ENCODE data around the gene COMMD10. TPM values are rescaled to one million over a fixed set of nuclear protein-coding genes. Genes with fewer than 3 reads are reported as not detected.

Gene COMMD10
- total RNA-seq, 1 donor from 2014 or later: 28.9 TPM

GRCh38 chr5:116157902-116158301 is 73.1 kb downstream of the COMMD10 start:
- Histone ChIP-seq H3K4me3 (no peak overlapping the region), H3K27me3 (no peaks in the 10 kb centered on the region), H3K27ac (no peak overlapping the region), H3K4me1 (no peaks in the 10 kb centered on the region), H3K36me3 (no peaks in the 10 kb centered on the region), H3K9me3 (no peaks in the 10 kb centered on the region)
- DNase-seq (no peak), ATAC-seq (no peak)
- TF ChIP-seq, protein P1, sequence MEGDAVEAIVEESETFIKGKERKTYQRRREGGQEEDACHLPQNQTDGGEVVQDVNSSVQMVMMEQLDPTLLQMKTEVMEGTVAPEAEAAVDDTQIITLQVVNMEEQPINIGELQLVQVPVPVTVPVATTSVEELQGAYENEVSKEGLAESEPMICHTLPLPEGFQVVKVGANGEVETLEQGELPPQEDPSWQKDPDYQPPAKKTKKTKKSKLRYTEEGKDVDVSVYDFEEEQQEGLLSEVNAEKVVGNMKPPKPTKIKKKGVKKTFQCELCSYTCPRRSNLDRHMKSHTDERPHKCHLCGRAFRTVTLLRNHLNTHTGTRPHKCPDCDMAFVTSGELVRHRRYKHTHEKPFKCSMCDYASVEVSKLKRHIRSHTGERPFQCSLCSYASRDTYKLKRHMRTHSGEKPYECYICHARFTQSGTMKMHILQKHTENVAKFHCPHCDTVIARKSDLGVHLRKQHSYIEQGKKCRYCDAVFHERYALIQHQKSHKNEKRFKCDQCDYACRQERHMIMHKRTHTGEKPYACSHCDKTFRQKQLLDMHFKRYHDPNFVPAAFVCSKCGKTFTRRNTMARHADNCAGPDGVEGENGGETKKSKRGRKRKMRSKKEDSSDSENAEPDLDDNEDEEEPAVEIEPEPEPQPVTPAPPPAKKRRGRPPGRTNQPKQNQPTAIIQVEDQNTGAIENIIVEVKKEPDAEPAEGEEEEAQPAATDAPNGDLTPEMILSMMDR (IDR thresholded peaks at IDR 0.05): no peak
- intact Hi-C loops (cut with DNase I): no loop called here

DNA sequence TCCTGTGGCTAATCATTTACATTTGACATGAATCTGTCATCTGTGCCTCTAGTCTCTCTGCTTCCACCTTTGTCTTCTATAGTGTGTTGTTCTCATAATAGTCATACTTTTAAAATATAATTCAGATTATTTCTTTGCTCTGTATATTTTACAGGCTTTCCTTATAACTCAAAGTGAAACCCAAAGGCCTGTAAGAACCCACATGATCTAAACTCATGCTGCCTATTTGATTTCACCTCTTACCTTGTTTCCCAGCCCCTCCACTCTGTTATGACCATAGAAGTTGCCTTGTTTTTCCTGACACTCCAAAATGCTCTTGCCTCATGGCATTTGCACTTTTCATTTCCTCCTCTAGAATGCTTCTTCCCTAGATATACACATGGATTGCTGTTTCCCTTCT is 74.2 kb downstream of the COMMD10 start:
- Histone ChIP-seq H3K27ac (no peak overlapping the region), H3K4me3 (no peak overlapping the region), H3K4me1 (no peaks in the 10 kb centered on the region), H3K9me3 (no peaks in the 10 kb centered on the region), H3K27me3 (no peaks in the 10 kb centered on the region), H3K36me3 (no peaks in the 10 kb centered on the region)
- no peak for ATAC-seq
- TF ChIP-seq, protein P1 (IDR thresholded peaks at IDR 0.05): no peak
- no peak for DNase-seq
- intact Hi-C loops (cut with DNase I): no loop called here

- no peaks in the 10 kb centered on the region for H3K27me3 ChIP-seq
- ATAC-seq: no peak
- TF ChIP-seq, protein P1 (IDR thresholded peaks at IDR 0.05): no peak
- peaks cover 5% of the 10 kb centered on the region for H3K9me3 ChIP-seq
- DNase-seq: no peak
- intact Hi-C loops (cut with DNase I): no loop called here
- H3K4me1 ChIP-seq: no peaks in the 10 kb centered on the region
- H3K36me3 ChIP-seq: no peaks in the 10 kb centered on the region
- H3K4me3 ChIP-seq: no peak overlapping the region
- H3K27ac ChIP-seq: no peak overlapping the region
Observed at GRCh38 chr5:116174111-116174510, 89.3 kb downstream of the COMMD10 start.

DNA sequence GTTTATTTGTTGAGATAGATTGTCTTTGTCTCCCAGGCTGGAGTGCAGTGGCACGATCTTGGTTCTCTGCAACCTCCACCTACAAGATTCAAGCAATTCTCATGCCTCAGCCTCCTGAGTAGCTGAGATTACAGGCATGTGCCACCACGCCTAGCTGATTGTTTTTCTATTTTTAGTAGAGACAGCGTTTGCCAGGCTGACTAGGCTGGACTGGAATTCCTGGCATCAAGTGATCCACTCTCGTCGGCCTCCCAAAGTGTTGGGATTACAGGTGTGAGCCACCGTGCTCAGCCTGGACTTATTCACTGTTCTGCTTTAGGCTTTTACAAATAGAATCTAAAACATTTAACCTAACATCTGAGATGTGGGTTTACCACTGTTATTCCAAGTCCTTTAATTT is 91.3 kb downstream of the COMMD10 start:
- H3K4me1 ChIP-seq: no peaks in the 10 kb centered on the region
- H3K27me3 ChIP-seq: no peaks in the 10 kb centered on the region
- peaks cover 5% of the 10 kb centered on the region for H3K9me3 ChIP-seq
- intact Hi-C loops (cut with DNase I): no loop called here
- TF ChIP-seq, protein P1 (IDR thresholded peaks at IDR 0.05): no peak
- no peak overlapping the region for H3K4me3 ChIP-seq
- DNase-seq (no peak), ATAC-seq (no peak)
- no peaks in the 10 kb centered on the region for H3K36me3 ChIP-seq
- no peak overlapping the region for H3K27ac ChIP-seq

- no peak for ATAC-seq
- no peaks in the 10 kb centered on the region for H3K27me3 ChIP-seq
- intact Hi-C loops (cut with DNase I): no loop called here
- peaks cover 5% of the 10 kb centered on the region for H3K9me3 ChIP-seq
- DNase-seq: no peak
- TF ChIP-seq, protein P1 (IDR thresholded peaks at IDR 0.05): no peak
- H3K4me3 ChIP-seq: no peak overlapping the region
- H3K27ac ChIP-seq: no peak overlapping the region
- no peaks in the 10 kb centered on the region for H3K36me3 ChIP-seq
- no peaks in the 10 kb centered on the region for H3K4me1 ChIP-seq
Observed at GRCh38 chr5:116178925-116179324, 94.1 kb downstream of the COMMD10 start.

- TF ChIP-seq, protein P1 (IDR thresholded peaks at IDR 0.05): no peak
- no peaks in the 10 kb centered on the region for H3K9me3 ChIP-seq
- intact Hi-C loops (cut with DNase I): no loop called here
- no peak overlapping the region for H3K27ac ChIP-seq
- H3K27me3 ChIP-seq: no peaks in the 10 kb centered on the region
- no peak for DNase-seq
- no peaks in the 10 kb centered on the region for H3K36me3 ChIP-seq
- no peaks in the 10 kb centered on the region for H3K4me1 ChIP-seq
- no peak overlapping the region for H3K4me3 ChIP-seq
- ATAC-seq: no peak
Observed at GRCh38 chr5:116209166-116209565, 124.3 kb downstream of the COMMD10 start.

Data from upper lobe of right lung (tissue), 1 donor.